Right lobe of liver (tissue), 6 donors: Measurements from ENCODE around the gene MYZAP. TPM values are rescaled to one million over a fixed set of nuclear protein-coding genes. Genes with fewer than 3 reads are reported as not detected.
A peak's percentile ranks its signal among the peaks of the same experiment; 100 is the strongest.

ENCODE experiments used
- ATAC-seq, 4 donors: fragments of 200-7000 bp; cut with Tn5 transposase; one replicate each; pipeline ENCODE4 v1.9.1; 2020; ENCODE audit warnings: mild to moderate bottlenecking in 4 of 4, moderate library complexity in 4 of 4
- DNase-seq, 3 donors: peaks; one replicate each; pipeline ENCODE4 v3.0.0-alpha.2; 2020
- H3K27ac ChIP-seq, 3 donors: fragments of 200-600 bp; one replicate each; pipeline ENCODE4 v1.8.0; 2022
- H3K27me3 ChIP-seq, 2 donors: fragments of 200-600 bp; one replicate each; pipeline ENCODE4 v1.8.0; 2022
- H3K36me3 ChIP-seq, 4 donors: fragments of 200-600 bp; sonication (generic) in 1 of 4; one replicate each; pipeline versions ENCODE4 v1.5.1 to v1.8.0; 2017 to 2022; ENCODE audit warnings: control low read depth in 1 of 4
- H3K4me1 ChIP-seq, 4 donors: fragments of 200-600 bp; sonication (generic) in 1 of 4; one replicate each; pipeline versions ENCODE4 v1.5.1 to v1.8.0; 2017 to 2022; ENCODE audit warnings: control low read depth in 1 of 4
- H3K4me3 ChIP-seq, 3 donors: fragments of 200-600 bp; one replicate each; pipeline ENCODE4 v1.8.0; 2022
- H3K9me3 ChIP-seq, 4 donors: fragments of 200-600 bp; sonication (generic) in 1 of 4; one replicate each; pipeline versions ENCODE4 v1.5.1 to v1.8.0; 2017 to 2022; ENCODE audit warnings: control low read depth in 1 of 4
- POLR2A ChIP-seq: fragments of 450-650 bp; IDR thresholded peaks from one replicate; pipeline ENCODE4 v1.6.1; 2017; ENCODE audit warnings: antibody characterized with exemption, mild to moderate bottlenecking
- WGBS: methylation state at CpG from one replicate; pipeline ENCODE4 v1.1.6; 2018; ENCODE audit warnings: low coverage, low lambda C conversion rate; ENCODE audit not compliant: insufficient coverage; ENCODE audit errors: missing lambda C conversion rate; 5-methylcytosine and 5-hydroxymethylcytosine counted together
- intact Hi-C, 2 donors: fragments of 100-400 bp; cut with DNase I; formaldehyde crosslinking; loops; one replicate each; pipeline versions ENCODE4 v1.11.2 to v1.14.1; 2022
- total RNA-seq, 6 experiments: library from RNA; depleted of rRNA in 2 of 6; stranded (reverse); fragments of >200 nt in 2 of 6; fragmentation: NEBNext Ultra II Directional in 3 of 6; extraction: Animal tissue kit (Norgen Biotek cat#: 25700) in 3 of 6; gene quantifications; one replicate each; pipeline versions ENCODE4 v1.1.0 to v1.2.4, GENCODE V29; 2016 to 2023
- TF ChIP-seq, protein P1 (sequence below), 4 donors: fragments of 200-600 bp in 3 of 4; fragments of 450-650 bp in 1 of 4; IDR thresholded peaks; one replicate each; pipeline versions ENCODE4 v1.5.1 to v1.8.0; 2016 to 2022; ENCODE audit warnings: antibody characterized with exemption in 4 of 4, mild to moderate bottlenecking in 2 of 4
- donor health status: DM: no; HTN: yes; CAD: no.
- donor health status: DM: no; HTN: no; CAD: no.
- donor health status: DM: no; HTN: no; CAD: no.
- donor health status: DM: no; HTN: yes; CAD: no.
- donor health status: DM: no; HTN: yes; CAD: no.

Gene MYZAP
- total RNA-seq, 6 experiments from 2014 or later, result 0.24 to 0.65 (median 0.61) TPM; not detected in 2

DNA sequence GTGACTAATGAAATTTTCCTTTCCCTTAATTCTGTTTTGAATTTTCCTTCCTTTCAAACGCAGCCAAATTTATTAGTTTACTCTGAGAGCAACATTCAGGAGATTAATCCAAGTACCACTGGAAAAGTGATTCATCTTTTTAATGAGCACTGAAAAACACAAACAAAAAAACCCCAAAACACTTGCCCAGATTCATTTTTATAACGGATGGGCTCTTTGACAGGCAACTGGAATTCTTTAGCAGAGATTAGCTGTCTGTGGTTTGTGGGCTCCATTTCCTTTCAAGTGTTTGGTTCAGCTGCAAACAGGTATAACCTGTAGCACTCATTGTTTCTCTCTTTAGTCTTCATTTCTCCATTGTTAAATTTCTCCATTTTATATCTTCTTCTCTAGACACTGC, 111.7 kb downstream of the MYZAP start:
- DNase-seq (no peak), ATAC-seq (no peak)
- peaks cover 0 to 15% (median 0%) of the 10 kb centered on the region in 4 donors for H3K4me1 ChIP-seq
- no peaks in the 10 kb centered on the region for H3K27me3 ChIP-seq
- peaks cover 0 to 2% (median 0%) of the 10 kb centered on the region in 4 donors for H3K36me3 ChIP-seq
- TF ChIP-seq, protein P1, sequence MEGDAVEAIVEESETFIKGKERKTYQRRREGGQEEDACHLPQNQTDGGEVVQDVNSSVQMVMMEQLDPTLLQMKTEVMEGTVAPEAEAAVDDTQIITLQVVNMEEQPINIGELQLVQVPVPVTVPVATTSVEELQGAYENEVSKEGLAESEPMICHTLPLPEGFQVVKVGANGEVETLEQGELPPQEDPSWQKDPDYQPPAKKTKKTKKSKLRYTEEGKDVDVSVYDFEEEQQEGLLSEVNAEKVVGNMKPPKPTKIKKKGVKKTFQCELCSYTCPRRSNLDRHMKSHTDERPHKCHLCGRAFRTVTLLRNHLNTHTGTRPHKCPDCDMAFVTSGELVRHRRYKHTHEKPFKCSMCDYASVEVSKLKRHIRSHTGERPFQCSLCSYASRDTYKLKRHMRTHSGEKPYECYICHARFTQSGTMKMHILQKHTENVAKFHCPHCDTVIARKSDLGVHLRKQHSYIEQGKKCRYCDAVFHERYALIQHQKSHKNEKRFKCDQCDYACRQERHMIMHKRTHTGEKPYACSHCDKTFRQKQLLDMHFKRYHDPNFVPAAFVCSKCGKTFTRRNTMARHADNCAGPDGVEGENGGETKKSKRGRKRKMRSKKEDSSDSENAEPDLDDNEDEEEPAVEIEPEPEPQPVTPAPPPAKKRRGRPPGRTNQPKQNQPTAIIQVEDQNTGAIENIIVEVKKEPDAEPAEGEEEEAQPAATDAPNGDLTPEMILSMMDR (IDR thresholded peaks at IDR 0.05), result no peak
- TF ChIP-seq POLR2A, result no peak
- WGBS, result 15% methylated on average over 2 of the region's 2 CpGs
- no peaks in the 10 kb centered on the region for H3K9me3 ChIP-seq
- no peak overlapping the region for H3K4me3 ChIP-seq
- no peak overlapping the region for H3K27ac ChIP-seq
- intact Hi-C loops, result no loop called here

DNA sequence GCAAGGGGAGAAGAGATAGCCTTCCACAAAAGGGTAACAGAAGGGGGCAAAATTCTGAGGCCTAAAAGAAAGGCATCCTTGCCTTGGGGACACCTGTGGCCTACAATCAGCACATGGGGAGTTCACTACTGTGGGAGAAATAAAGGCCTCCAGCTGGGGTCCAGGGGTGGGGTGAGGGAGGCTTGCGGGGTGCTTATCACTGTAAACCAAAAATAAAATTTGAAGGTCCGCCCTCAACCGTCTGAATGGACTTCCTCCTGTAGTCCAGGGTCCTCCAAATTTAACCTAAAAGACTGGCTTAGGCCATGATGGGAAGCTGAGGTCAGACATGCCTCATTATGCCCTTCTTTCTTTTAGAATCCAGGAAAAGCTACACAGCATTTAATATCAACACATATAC, 112.7 kb downstream of the MYZAP start:
- no peak for DNase-seq
- Histone ChIP-seq H3K9me3 (no peaks in the 10 kb centered on the region), H3K4me3 (no peak overlapping the region), H3K4me1 (peaks cover 0 to 16% (median 0%) of the 10 kb centered on the region in 4 donors), H3K27ac (no peak overlapping the region), H3K27me3 (no peaks in the 10 kb centered on the region), H3K36me3 (peaks cover 0 to 2% (median under 1%) of the 10 kb centered on the region in 4 donors)
- WGBS, result 86% methylated on average over 3 of the region's 3 CpGs
- ATAC-seq, result no peak
- TF ChIP-seq, protein P1 (IDR thresholded peaks at IDR 0.05), result no peak
- no peak for TF ChIP-seq POLR2A
- intact Hi-C loops, result no loop called here

DNA sequence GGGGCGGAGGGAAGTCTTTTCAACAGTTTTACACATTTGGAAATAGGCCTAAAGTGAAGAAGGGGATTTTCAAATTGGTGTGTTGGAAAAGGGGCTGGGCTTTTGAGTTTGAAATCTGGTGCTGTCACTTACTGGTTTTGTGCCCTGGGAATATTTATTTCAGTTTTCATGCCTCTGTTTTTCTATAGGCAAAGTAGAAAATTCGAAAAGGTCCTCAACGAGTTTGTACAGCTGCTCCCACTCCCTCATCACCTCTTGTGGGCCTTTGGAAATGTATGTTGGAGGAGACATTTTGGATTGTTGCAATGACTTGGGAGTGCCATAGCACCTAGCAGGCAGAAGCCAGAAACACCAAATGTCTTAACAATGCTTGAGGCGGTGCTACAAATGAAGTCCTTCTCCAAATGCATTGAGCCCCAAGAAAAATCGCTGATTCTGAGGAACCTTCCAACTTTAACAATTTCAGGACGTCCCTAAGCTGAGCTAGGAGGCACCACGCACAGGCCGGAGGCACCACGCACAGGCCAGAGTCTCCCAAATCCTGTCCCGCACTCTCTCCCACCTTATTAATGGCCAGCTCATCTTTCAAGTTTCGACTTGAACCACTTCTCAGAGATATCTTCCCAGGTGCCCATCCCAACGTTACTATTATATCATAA, 114.2 kb downstream of the MYZAP start:
- intact Hi-C loops, result no loop called here
- H3K9me3 ChIP-seq, result no peaks in the 10 kb centered on the region
- H3K4me3 ChIP-seq, result peak overlapping the region; percentile 87 to 90 (median 89)
- H3K27ac ChIP-seq, result peak overlapping the region; percentile 81 to 97 (median 96)
- DNase-seq (no peak), ATAC-seq (peak; percentile 3 to 24 (median 10))
- peaks cover 0 to 16% (median 0%) of the 10 kb centered on the region in 4 donors for H3K4me1 ChIP-seq
- WGBS, result 73% methylated on average over 9 of the region's 12 CpGs
- TF ChIP-seq, protein P1 (IDR thresholded peaks at IDR 0.05), result no peak
- TF ChIP-seq POLR2A, result no peak
- H3K36me3 ChIP-seq, result peaks cover 0 to 16% (median 6%) of the 10 kb centered on the region in 4 donors
- no peaks in the 10 kb centered on the region for H3K27me3 ChIP-seq

DNA sequence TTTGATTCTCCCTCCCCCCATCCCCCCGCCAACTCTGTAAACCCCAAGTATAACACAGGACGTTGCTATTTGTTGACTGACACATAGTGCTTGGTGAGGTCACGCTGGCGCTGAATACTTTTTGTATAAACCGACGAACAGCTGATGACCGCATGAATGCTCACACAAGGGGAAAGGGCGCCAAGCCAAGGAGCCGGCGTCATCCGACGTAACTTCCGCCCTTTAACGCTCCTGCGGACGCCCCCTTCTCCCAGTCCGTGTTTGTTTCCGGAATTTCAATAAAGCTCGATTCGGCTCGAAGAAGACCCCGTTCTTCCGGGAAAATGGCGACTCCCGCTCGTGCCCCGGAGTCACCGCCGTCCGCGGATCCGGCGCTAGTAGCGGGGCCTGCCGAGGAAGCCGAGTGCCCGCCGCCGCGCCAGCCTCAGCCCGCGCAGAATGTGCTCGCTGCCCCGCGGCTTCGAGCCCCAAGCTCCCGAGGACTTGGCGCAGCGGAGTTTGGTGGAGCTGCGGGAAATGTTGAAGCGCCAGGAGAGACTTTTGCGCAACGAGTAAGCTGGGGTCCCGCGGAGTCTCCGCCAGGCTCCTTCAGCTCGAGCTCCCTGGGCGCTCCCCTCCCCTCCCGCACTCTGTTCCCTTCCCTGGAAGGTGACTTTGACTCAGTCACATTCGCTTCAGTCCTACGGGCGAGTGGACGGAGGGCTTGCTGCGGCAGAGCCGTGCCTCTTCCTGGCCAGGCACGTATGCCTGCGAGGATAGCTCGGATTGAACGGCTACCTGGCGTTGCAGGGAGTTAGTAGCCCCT, 114.9 kb downstream of the MYZAP start, which contains the start of gene POLR2M:
POLR2M (plus strand) TSS at position 310 of the 805 bp plus-strand sequence; CDS start at position 439, 129 bp downstream.
- peak; percentile 78 for TF ChIP-seq POLR2A
- TF ChIP-seq, protein P1 (IDR thresholded peaks at IDR 0.05), result no peak
- Histone ChIP-seq H3K4me1 (peaks cover 0 to 16% (median 0%) of the 10 kb centered on the region in 4 donors), H3K9me3 (no peaks in the 10 kb centered on the region), H3K27me3 (no peaks in the 10 kb centered on the region), H3K27ac (peak within 1 kb of the TSS; percentile 81 to 97 (median 96)), H3K36me3 (peaks cover 0 to 23% (median 9%) of the 10 kb centered on the region in 4 donors), H3K4me3 (peak within 1 kb of the TSS; percentile 87 to 90 (median 89))
- WGBS, result 0% methylated on average over 7 of the region's 70 CpGs
- peak; percentile 94 to 96 (median 95) for ATAC-seq
- intact Hi-C loops, result no loop called here
- peak; percentile 93 to 96 (median 95) for DNase-seq
